Tibial nerve (tissue), 3 donors: ENCODE results near the gene NUDT13.
"Not testable (repeated sequence)": the region's sequence is repeated elsewhere in the genome, so short reads cannot be mapped to it uniquely, and the experiment has no call there.

Source experiments
- POLR2A ChIP-seq, 2 donors: fragments of 450-650 bp; IDR thresholded peaks; one replicate each; pipeline ENCODE4 v1.6.1; 2017; ENCODE audit warnings: antibody characterized with exemption in 2 of 2, mild to moderate bottlenecking in 2 of 2, moderate library complexity in 2 of 2
- TF ChIP-seq, protein P1 (sequence below), 5 experiments: fragments of 200-600 bp in 3 of 5; fragments of 450-650 bp in 2 of 5; sonication (generic) in 3 of 5; IDR thresholded peaks; one replicate each; pipeline ENCODE4 v1.5.1; 2016 to 2019; ENCODE audit warnings: antibody characterized with exemption in 5 of 5, mild to moderate bottlenecking in 3 of 5, moderate library complexity in 2 of 5

- TF ChIP-seq, protein P1, sequence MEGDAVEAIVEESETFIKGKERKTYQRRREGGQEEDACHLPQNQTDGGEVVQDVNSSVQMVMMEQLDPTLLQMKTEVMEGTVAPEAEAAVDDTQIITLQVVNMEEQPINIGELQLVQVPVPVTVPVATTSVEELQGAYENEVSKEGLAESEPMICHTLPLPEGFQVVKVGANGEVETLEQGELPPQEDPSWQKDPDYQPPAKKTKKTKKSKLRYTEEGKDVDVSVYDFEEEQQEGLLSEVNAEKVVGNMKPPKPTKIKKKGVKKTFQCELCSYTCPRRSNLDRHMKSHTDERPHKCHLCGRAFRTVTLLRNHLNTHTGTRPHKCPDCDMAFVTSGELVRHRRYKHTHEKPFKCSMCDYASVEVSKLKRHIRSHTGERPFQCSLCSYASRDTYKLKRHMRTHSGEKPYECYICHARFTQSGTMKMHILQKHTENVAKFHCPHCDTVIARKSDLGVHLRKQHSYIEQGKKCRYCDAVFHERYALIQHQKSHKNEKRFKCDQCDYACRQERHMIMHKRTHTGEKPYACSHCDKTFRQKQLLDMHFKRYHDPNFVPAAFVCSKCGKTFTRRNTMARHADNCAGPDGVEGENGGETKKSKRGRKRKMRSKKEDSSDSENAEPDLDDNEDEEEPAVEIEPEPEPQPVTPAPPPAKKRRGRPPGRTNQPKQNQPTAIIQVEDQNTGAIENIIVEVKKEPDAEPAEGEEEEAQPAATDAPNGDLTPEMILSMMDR (IDR thresholded peaks at IDR 0.05), result not testable (repeated sequence)
- not testable (repeated sequence) for TF ChIP-seq POLR2A (IDR thresholded peaks at IDR 0.05)
Measured at GRCh38 chr10:73150633-73151413, 40.6 kb downstream of the NUDT13 start.
